ENCODE measurements around the gene LDLRAP1.

DNA sequence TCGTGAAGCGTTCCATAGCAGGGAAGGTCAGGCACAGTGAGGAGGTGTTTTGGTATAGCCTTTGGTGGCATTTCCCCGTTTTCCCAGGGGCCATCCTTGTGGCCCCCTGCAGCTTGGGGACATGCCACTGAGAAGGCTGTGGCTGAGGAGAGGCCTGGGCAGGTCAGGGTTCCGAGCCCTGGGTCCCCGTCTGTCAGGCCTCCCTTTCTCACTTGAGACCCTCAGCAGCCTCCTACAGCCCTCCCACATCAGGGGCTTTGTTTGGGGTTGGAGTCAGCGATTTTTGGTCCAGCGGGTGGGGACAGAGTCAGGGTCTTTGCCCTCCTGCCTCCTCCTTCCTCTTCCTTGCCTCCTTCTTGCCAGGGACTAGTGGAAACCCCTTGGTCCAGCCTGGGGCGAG lies 22.2 kb downstream of the LDLRAP1 start:
- no peak for TF ChIP-seq POLR2A (IDR thresholded peaks at IDR 0.05)
- TF ChIP-seq, protein P1, sequence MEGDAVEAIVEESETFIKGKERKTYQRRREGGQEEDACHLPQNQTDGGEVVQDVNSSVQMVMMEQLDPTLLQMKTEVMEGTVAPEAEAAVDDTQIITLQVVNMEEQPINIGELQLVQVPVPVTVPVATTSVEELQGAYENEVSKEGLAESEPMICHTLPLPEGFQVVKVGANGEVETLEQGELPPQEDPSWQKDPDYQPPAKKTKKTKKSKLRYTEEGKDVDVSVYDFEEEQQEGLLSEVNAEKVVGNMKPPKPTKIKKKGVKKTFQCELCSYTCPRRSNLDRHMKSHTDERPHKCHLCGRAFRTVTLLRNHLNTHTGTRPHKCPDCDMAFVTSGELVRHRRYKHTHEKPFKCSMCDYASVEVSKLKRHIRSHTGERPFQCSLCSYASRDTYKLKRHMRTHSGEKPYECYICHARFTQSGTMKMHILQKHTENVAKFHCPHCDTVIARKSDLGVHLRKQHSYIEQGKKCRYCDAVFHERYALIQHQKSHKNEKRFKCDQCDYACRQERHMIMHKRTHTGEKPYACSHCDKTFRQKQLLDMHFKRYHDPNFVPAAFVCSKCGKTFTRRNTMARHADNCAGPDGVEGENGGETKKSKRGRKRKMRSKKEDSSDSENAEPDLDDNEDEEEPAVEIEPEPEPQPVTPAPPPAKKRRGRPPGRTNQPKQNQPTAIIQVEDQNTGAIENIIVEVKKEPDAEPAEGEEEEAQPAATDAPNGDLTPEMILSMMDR (IDR thresholded peaks at IDR 0.05), result no peak

Data from thyroid gland (tissue), 4 donors.